Thyroid gland (tissue), 4 donors: Measurements from ENCODE around the gene DENND5B. TPM values are rescaled to one million over a fixed set of nuclear protein-coding genes. Genes with fewer than 3 reads are reported as not detected.

Experiments used
- DNase-seq, 2 donors: peaks; one replicate each; pipeline ENCODE4 v3.0.0-alpha.2; 2019
- H3K27ac ChIP-seq, 3 donors: fragments of 200-600 bp; sonication (generic); 1 replicate in 2 of 3; 2 replicates in 1 of 3; pipeline ENCODE4 v1.5.1; 2016 to 2019; ENCODE audit warnings: mild to moderate bottlenecking in 1 of 3, moderate library complexity in 1 of 3
- H3K27me3 ChIP-seq: fragments of 200-600 bp; sonication (generic); one replicate; pipeline ENCODE4 v1.5.1; 2019
- H3K36me3 ChIP-seq, 2 donors: fragments of 200-600 bp; sonication (generic); one replicate each; pipeline ENCODE4 v1.5.1; 2016 to 2019
- H3K4me1 ChIP-seq, 2 donors: fragments of 200-600 bp; sonication (generic); one replicate each; pipeline ENCODE4 v1.5.1; 2017 to 2019
- H3K4me3 ChIP-seq, 3 donors: fragments of 200-600 bp; sonication (generic); replicated peaks in 1 of 3; 1 replicate in 2 of 3; 2 replicates in 1 of 3; pipeline ENCODE4 v1.5.1; 2016; ENCODE audit warnings: mild to moderate bottlenecking in 1 of 3
- H3K9me3 ChIP-seq: fragments of 200-600 bp; sonication (generic); one replicate; pipeline ENCODE4 v1.5.1; 2017
- CTCF ChIP-seq, 6 experiments: fragments of 200-600 bp in 3 of 6; fragments of 450-650 bp in 3 of 6; sonication (generic) in 3 of 6; IDR thresholded peaks; one replicate each; pipeline ENCODE4 v1.5.1; 2016 to 2019; ENCODE audit warnings: antibody characterized with exemption in 6 of 6, mild to moderate bottlenecking in 2 of 6, inconsistent platforms in 1 of 6, moderate library complexity in 1 of 6
- POLR2A ChIP-seq, 2 donors: fragments of 450-650 bp; IDR thresholded peaks; one replicate each; pipeline ENCODE4 v1.6.1; 2017; ENCODE audit warnings: antibody characterized with exemption in 2 of 2, mild to moderate bottlenecking in 2 of 2, moderate library complexity in 1 of 2
- WGBS, 2 donors: methylation state at CpG; one replicate each; pipeline ENCODE4 v1.1.5; 2017; 5-methylcytosine and 5-hydroxymethylcytosine counted together
- intact Hi-C: fragments of 100-400 bp; cut with DNase I; formaldehyde crosslinking; loops from one replicate; pipeline ENCODE4 v1.15.1; 2023
- total RNA-seq, 4 donors: library from RNA; depleted of rRNA; stranded (reverse); fragments of >200 nt; gene quantifications; one replicate each; pipeline ENCODE4 v1.2.3, GENCODE V29; 2016

The DENND5B gene
- total RNA-seq, 4 donors from 2014 or later: 13.3 to 17.7 (median 16.2) TPM

GRCh38 chr12:31600750-31601149 is 9.8 kb upstream of the DENND5B start:
- Histone ChIP-seq H3K27ac (no peak overlapping the region), H3K36me3 (no peaks in the 10 kb centered on the region), H3K4me1 (no peaks in the 10 kb centered on the region), H3K4me3 (no peak overlapping the region), H3K9me3 (no peaks in the 10 kb centered on the region), H3K27me3 (no peaks in the 10 kb centered on the region)
- 74 to 80% methylated on average over 4 of the region's 4 CpGs for WGBS, 2 donors
- DNase-seq: no peak
- intact Hi-C loops: no loop called here
- TF ChIP-seq POLR2A (IDR thresholded peaks at IDR 0.05) (no peak), CTCF (IDR thresholded peaks at IDR 0.05) (no peak)

- WGBS, 2 donors: 74 to 80% methylated on average over 5 of the region's 5 CpGs
- Histone ChIP-seq H3K27ac (no peak overlapping the region), H3K4me3 (no peak overlapping the region), H3K27me3 (no peaks in the 10 kb centered on the region), H3K4me1 (no peaks in the 10 kb centered on the region), H3K36me3 (no peaks in the 10 kb centered on the region), H3K9me3 (no peaks in the 10 kb centered on the region)
- TF ChIP-seq CTCF (IDR thresholded peaks at IDR 0.05): no peak
- no peak for TF ChIP-seq POLR2A (IDR thresholded peaks at IDR 0.05)
- no peak for DNase-seq
- intact Hi-C loops: no loop called here
Measured at GRCh38 chr12:31600252-31600651, 9.3 kb upstream of the DENND5B start.

- no peak for DNase-seq
- TF ChIP-seq POLR2A (IDR thresholded peaks at IDR 0.05): no peak
- no peak for TF ChIP-seq CTCF (IDR thresholded peaks at IDR 0.05)
- H3K4me3 ChIP-seq: no peak overlapping the region
- intact Hi-C loops: no loop called here
- no peaks in the 10 kb centered on the region for H3K36me3 ChIP-seq
- H3K4me1 ChIP-seq: no peaks in the 10 kb centered on the region
- WGBS, 2 donors: 88 to 92% methylated on average over 4 of the region's 4 CpGs
- H3K9me3 ChIP-seq: no peaks in the 10 kb centered on the region
- no peak overlapping the region for H3K27ac ChIP-seq
- H3K27me3 ChIP-seq: no peaks in the 10 kb centered on the region
Measured at GRCh38 chr12:31599053-31599452, 8.1 kb upstream of the DENND5B start.

- no peak overlapping the region for H3K4me3 ChIP-seq
- WGBS, 2 donors: 87 to 93% methylated on average over 8 of the region's 8 CpGs
- no peak for DNase-seq
- no peaks in the 10 kb centered on the region for H3K9me3 ChIP-seq
- no peaks in the 10 kb centered on the region for H3K36me3 ChIP-seq
- H3K4me1 ChIP-seq: peaks cover 0 to under 1% of the 10 kb centered on the region in 2 donors
- TF ChIP-seq CTCF (IDR thresholded peaks at IDR 0.05) (no peak), POLR2A (IDR thresholded peaks at IDR 0.05) (no peak)
- H3K27me3 ChIP-seq: no peaks in the 10 kb centered on the region
- no peak overlapping the region for H3K27ac ChIP-seq
- intact Hi-C loops: no loop called here
Measured at GRCh38 chr12:31597066-31597465, 6.1 kb upstream of the DENND5B start.

GRCh38 chr12:31594681-31595080 is 3.7 kb upstream of the DENND5B start:
- H3K27me3 ChIP-seq: no peaks in the 10 kb centered on the region
- no peaks in the 10 kb centered on the region for H3K36me3 ChIP-seq
- no peak for DNase-seq
- intact Hi-C loops: no loop called here
- no peaks in the 10 kb centered on the region for H3K9me3 ChIP-seq
- no peak overlapping the region for H3K27ac ChIP-seq
- TF ChIP-seq CTCF (IDR thresholded peaks at IDR 0.05): no peak
- 59 to 73% methylated on average over 5 of the region's 5 CpGs for WGBS, 2 donors
- no peak overlapping the region for H3K4me3 ChIP-seq
- H3K4me1 ChIP-seq: peaks cover 0 to 6% of the 10 kb centered on the region in 2 donors
